GM12892 (cell line): ENCODE data around the gene GHR.

Source experiments
- POLR2A ChIP-seq: IDR thresholded peaks from 2 replicates; pipeline ENCODE4 v1.6.1; 2011; ENCODE audit warnings: low read depth, low read length, control low read depth
- POLR2AphosphoS5 ChIP-seq: IDR thresholded peaks from 2 replicates; pipeline ENCODE4 v1.6.1; 2011; ENCODE audit warnings: low read depth, low read length, control low read depth
- TAF1 ChIP-seq: IDR thresholded peaks from 2 replicates; pipeline ENCODE4 v1.6.1; 2011; ENCODE audit warnings: low read depth, mild to moderate bottlenecking, control low read depth, low read length, borderline replicate concordance

- no peak for TF ChIP-seq POLR2A
- no peak for TF ChIP-seq POLR2AphosphoS5
- no peak for TF ChIP-seq TAF1
These were observed 233.4 kb downstream of the GHR start for GRCh38 chr5:42656651-42657015.
